ENCODE data around the gene TRMT44.

Gene TRMT44

DNA sequence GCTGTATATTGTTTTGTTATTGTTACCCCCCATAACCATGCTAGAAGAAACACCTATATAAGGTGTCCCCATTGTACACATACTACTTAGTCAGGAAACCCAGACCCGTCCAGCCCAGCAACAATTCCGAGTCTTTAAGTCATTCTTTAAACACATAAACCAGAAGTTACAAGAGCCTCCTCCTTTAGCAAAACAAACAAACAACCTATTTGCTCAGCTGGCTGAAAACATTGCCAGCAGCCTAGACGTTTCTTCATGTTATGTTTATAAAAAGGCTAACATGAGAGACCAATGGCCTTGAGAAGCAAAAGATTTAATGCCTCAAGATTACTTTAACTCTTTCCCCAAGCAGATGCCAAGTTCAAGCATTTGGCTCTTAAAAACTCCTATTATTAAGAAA lies 1.4 kb upstream of the TRMT44 start:
- H3K27ac ChIP-seq = no peak overlapping the region
- H3K9ac ChIP-seq = no peak overlapping the region
- H2AFZ ChIP-seq (ENCODE audit: low read depth) = no peak overlapping the region

GRCh38 chr4:8439914-8440491 lies 574 bp upstream of the TRMT44 start:
- peaks cover 18% of the 10 kb centered on the region for H3K4me1 ChIP-seq (ENCODE audit: low read depth, poor library complexity, severe bottlenecking)
- TF ChIP-seq, protein P1, sequence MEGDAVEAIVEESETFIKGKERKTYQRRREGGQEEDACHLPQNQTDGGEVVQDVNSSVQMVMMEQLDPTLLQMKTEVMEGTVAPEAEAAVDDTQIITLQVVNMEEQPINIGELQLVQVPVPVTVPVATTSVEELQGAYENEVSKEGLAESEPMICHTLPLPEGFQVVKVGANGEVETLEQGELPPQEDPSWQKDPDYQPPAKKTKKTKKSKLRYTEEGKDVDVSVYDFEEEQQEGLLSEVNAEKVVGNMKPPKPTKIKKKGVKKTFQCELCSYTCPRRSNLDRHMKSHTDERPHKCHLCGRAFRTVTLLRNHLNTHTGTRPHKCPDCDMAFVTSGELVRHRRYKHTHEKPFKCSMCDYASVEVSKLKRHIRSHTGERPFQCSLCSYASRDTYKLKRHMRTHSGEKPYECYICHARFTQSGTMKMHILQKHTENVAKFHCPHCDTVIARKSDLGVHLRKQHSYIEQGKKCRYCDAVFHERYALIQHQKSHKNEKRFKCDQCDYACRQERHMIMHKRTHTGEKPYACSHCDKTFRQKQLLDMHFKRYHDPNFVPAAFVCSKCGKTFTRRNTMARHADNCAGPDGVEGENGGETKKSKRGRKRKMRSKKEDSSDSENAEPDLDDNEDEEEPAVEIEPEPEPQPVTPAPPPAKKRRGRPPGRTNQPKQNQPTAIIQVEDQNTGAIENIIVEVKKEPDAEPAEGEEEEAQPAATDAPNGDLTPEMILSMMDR (conservative IDR thresholded peaks at IDR 0.05; ENCODE audit: low read depth, low read length) = no peak
- no peaks in the 10 kb centered on the region for H3K27me3 ChIP-seq (ENCODE audit: insufficient read depth, low read depth)
- no peaks in the 10 kb centered on the region for H3K36me3 ChIP-seq (ENCODE audit: insufficient read depth)
- H3K9ac ChIP-seq = peak overlapping the region; percentile 85
- peaks cover 37% of the 10 kb centered on the region; the same call in 1 of the 2 replicates for H3K79me2 ChIP-seq (ENCODE audit: insufficient read depth, low read depth)
- H3K4me2 ChIP-seq = peak overlapping the region; percentile 42
- no peaks in the 10 kb centered on the region for H4K20me1 ChIP-seq (ENCODE audit: insufficient read depth)
- peak overlapping the region; percentile 82 for H3K27ac ChIP-seq
- no peak overlapping the region for H3K4me3 ChIP-seq (IDR thresholded peaks at IDR 0.05; ENCODE audit: insufficient read depth, low read depth, low read length)
- H2AFZ ChIP-seq (ENCODE audit: low read depth) = peak overlapping the region; percentile 73

More for the DNA sequence above, 1.4 kb upstream of the TRMT44 start:
- no peak overlapping the region for H3K4me3 ChIP-seq (IDR thresholded peaks at IDR 0.05; ENCODE audit: insufficient read depth, low read depth, low read length)
- H3K4me1 ChIP-seq (ENCODE audit: low read depth, poor library complexity, severe bottlenecking) = peaks cover 22% of the 10 kb centered on the region
- no peaks in the 10 kb centered on the region for H3K27me3 ChIP-seq (ENCODE audit: insufficient read depth, low read depth)
- H3K36me3 ChIP-seq (ENCODE audit: insufficient read depth) = no peaks in the 10 kb centered on the region
- H3K4me2 ChIP-seq = peak overlapping the region; percentile 42; the same call in 1 of the 2 replicates
- peaks cover 37% of the 10 kb centered on the region; the same call in 1 of the 2 replicates for H3K79me2 ChIP-seq (ENCODE audit: insufficient read depth, low read depth)
- no peaks in the 10 kb centered on the region for H4K20me1 ChIP-seq (ENCODE audit: insufficient read depth)
- TF ChIP-seq, protein P1 (conservative IDR thresholded peaks at IDR 0.05; ENCODE audit: low read depth, low read length) = no peak

GRCh38 chr4:8441499-8442091 lies 1.0 kb downstream of the TRMT44 start:
- H3K9ac ChIP-seq = peak overlapping the region; percentile 85; the same call in 1 of the 2 replicates
- H3K27ac ChIP-seq = no peak overlapping the region; the same call in 1 of the 2 replicates
- H2AFZ ChIP-seq (ENCODE audit: low read depth) = no peak overlapping the region
- TF ChIP-seq, protein P1 (conservative IDR thresholded peaks at IDR 0.05; ENCODE audit: low read depth, low read length) = no peak
- no peaks in the 10 kb centered on the region for H3K27me3 ChIP-seq (ENCODE audit: insufficient read depth, low read depth)
- H3K79me2 ChIP-seq (ENCODE audit: insufficient read depth, low read depth) = peaks cover 37% of the 10 kb centered on the region; the same call in 1 of the 2 replicates
- H4K20me1 ChIP-seq (ENCODE audit: insufficient read depth) = no peaks in the 10 kb centered on the region
- peak overlapping the region; percentile 54 for H3K4me2 ChIP-seq
- H3K36me3 ChIP-seq (ENCODE audit: insufficient read depth) = no peaks in the 10 kb centered on the region
- H3K4me1 ChIP-seq (ENCODE audit: low read depth, poor library complexity, severe bottlenecking) = peaks cover 5% of the 10 kb centered on the region
- H3K4me3 ChIP-seq (IDR thresholded peaks at IDR 0.05; ENCODE audit: insufficient read depth, low read depth, low read length) = no peak overlapping the region

- peaks cover 5% of the 10 kb centered on the region for H3K4me1 ChIP-seq (ENCODE audit: low read depth, poor library complexity, severe bottlenecking)
- peaks cover 37% of the 10 kb centered on the region; the same call in 1 of the 2 replicates for H3K79me2 ChIP-seq (ENCODE audit: insufficient read depth, low read depth)
- H3K4me3 ChIP-seq (IDR thresholded peaks at IDR 0.05; ENCODE audit: insufficient read depth, low read depth, low read length) = no peak overlapping the region
- H3K27ac ChIP-seq = no peak overlapping the region
- no peak overlapping the region for H2AFZ ChIP-seq (ENCODE audit: low read depth)
- no peak overlapping the region for H3K9ac ChIP-seq
- H4K20me1 ChIP-seq (ENCODE audit: insufficient read depth) = no peaks in the 10 kb centered on the region
- H3K36me3 ChIP-seq (ENCODE audit: insufficient read depth) = no peaks in the 10 kb centered on the region
- H3K27me3 ChIP-seq (ENCODE audit: insufficient read depth, low read depth) = no peaks in the 10 kb centered on the region
- TF ChIP-seq, protein P1 (conservative IDR thresholded peaks at IDR 0.05; ENCODE audit: low read depth, low read length) = no peak
- H3K4me2 ChIP-seq = no peak overlapping the region; the same call in 1 of the 2 replicates
Observed at GRCh38 chr4:8442596-8443358, 2.2 kb downstream of the TRMT44 start.
